Measurements from ENCODE around the gene NDUFB7.

NDUFB7 gene

GRCh38 chr19:14559916-14560775 is 11.7 kb downstream of the NDUFB7 start:
- TF ChIP-seq GATA3 (IDR thresholded peaks at IDR 0.05; ENCODE audit: low read depth, low read length) (no peak), GATA2 (IDR thresholded peaks at IDR 0.05; ENCODE audit: low read depth, low read length) (no peak)

- no peak for TF ChIP-seq GATA2 (IDR thresholded peaks at IDR 0.05; ENCODE audit: low read depth, low read length)
- no peak for TF ChIP-seq GATA3 (IDR thresholded peaks at IDR 0.05; ENCODE audit: low read depth, low read length)
Observed at GRCh38 chr19:14558370-14559066, 13.3 kb downstream of the NDUFB7 start.

- TF ChIP-seq GATA3 (IDR thresholded peaks at IDR 0.05; ENCODE audit: low read depth, low read length) (no peak), GATA2 (IDR thresholded peaks at IDR 0.05; ENCODE audit: low read depth, low read length) (no peak)
Observed at GRCh38 chr19:14556662-14557188, 15.1 kb downstream of the NDUFB7 start.

DNA sequence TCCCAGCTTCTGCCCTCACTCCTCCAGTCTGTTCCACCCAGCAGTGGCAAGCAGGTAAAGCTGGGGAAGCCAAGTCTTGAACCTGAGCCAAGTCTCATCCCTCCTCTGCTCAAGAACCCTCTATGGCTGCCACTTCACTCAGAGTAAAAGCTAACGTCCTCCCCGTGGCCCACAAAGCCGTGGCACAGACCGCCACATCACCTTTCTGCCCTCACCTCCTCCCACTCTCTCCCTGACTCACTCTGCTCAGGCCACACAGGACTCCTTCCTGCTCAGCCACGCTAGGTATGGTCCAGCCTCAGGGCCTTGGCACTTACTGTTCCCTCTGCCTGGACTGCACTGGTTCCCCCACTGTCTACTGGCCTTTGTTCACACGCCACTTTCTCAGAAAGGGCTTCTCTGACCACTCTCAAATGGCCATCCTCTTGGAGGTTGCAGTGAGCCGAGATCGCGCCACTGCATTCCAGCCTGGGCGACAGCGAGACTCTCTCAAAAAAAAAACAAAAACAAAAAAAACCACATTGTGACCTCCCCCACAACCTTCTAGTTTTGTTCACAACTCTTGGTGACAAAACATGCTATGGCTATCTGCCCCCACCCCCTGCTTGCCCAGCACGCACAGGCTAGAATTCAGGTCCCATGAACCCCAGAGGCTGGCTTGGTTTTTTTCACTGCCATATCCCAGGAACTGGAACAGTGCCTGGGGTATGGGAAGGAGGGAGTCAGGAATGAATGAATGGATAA is 15.8 kb downstream of the NDUFB7 start:
- TF ChIP-seq GATA2 (IDR thresholded peaks at IDR 0.05; ENCODE audit: low read depth, low read length), result no peak
- TF ChIP-seq GATA3 (IDR thresholded peaks at IDR 0.05; ENCODE audit: low read depth, low read length), result no peak

GRCh38 chr19:14554382-14554812 is 17.5 kb downstream of the NDUFB7 start:
- TF ChIP-seq GATA2 (IDR thresholded peaks at IDR 0.05; ENCODE audit: low read depth, low read length), result no peak
- TF ChIP-seq GATA3 (IDR thresholded peaks at IDR 0.05; ENCODE audit: low read depth, low read length), result no peak

DNA sequence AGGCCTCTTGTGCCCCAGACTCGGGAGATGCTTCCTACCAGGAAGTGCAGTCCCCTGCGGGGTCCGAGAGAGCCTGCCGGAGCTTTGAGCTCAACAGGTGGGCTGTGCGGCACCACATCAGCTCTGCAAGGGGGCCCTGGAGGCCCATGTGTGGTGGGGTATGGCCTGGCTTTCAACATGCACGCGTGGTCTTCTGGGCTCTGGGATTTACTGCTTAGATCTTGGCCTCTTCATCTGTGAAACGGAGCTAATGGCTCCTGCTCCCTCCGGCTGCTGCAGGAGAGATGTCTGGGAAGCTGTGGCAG is 18.0 kb downstream of the NDUFB7 start:
- TF ChIP-seq GATA2 (IDR thresholded peaks at IDR 0.05; ENCODE audit: low read depth, low read length) (no peak), GATA3 (IDR thresholded peaks at IDR 0.05; ENCODE audit: low read depth, low read length) (no peak)

DNA sequence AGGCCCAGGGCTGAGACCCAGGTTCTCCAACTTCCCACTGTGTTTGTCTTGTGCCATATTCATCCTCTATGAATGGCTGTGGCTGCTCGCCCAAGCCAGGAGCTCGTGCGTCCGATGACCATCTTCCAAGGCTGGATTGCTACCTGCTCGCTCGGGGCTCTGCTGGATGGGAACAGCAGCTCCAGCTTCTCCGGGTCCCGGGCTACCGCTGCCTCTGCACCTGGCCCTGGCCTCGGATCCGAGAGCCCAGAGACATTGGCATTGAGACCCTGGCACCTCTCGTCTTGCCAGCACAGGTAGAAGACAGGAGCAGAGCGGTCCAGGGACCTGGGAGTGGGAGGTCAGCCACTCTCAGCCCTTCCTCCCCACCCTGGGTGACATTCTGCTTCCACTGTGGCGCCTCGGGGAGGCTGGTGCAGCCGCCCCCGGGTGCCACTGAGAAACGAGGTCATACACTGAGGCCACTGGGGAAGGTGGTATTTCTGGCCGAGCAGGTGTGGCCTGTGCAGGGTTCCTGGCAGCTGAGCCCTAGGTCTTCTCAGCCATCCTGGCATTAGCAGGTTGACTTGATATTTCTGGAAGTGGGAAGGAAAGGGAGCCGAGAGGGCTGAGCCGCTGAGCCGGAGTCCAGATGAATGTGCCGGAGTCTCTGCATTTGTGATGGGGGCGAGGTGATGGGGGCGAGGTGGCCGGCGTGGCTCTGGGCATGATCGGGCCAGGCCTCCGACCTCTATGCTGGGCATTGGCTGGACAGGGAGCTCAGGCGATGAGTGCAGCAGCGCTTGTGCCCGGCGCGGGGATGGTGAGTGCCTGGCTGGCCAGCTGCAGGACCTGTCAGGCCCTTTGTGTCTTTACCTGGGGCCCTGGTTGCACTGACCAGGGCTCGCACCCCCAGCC is 18.6 kb downstream of the NDUFB7 start:
- no peak for TF ChIP-seq GATA2 (IDR thresholded peaks at IDR 0.05; ENCODE audit: low read depth, low read length)
- TF ChIP-seq GATA3 (IDR thresholded peaks at IDR 0.05; ENCODE audit: low read depth, low read length), result no peak

DNA sequence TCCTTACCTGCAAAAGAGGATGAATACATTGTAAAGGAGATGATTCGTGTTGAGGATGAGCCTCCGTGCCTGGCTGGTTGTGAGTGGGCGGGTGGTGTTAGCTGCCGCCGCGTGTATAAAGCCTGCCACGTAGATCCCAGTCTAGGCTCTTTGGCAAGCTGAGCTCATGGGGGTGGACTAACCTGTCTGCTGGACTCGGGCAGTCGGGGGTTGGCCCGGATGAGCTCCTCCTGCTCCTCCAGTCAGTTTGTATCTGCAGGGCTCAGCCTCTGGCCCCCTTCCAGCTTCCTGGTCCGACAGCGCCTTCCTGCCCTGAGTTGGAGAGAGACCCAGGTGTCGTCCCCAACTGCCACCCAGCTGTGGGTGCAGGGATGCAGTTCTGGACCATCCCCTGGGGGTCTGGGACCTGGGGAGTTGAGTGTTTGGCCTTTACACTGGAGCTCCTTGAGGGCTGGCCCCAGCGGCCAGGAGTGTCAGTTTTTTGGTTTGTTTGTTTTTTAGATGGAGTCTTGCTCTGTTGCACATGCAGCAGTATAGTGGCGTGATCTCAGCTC is 21.6 kb downstream of the NDUFB7 start:
- no peak for TF ChIP-seq GATA3 (IDR thresholded peaks at IDR 0.05; ENCODE audit: low read depth, low read length)
- no peak for TF ChIP-seq GATA2 (IDR thresholded peaks at IDR 0.05; ENCODE audit: low read depth, low read length)

DNA sequence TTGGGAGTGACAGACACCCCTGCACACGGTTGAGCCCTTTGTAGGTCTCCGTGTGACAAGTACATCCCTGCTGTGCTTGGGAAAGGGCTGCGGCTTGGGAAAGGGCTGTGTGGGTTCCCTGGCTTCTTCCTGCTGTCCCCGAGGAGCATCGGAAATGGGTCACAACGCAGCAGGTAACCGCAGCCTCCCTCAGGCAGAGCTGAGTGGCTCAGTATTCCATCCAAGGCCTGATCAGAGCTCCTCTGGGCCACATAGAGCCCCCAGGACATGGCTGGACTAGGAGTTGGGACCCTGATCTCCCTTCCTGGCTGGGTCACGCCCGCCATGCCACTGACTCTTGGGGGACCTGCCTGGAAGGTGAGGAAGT is 26.2 kb downstream of the NDUFB7 start:
- no peak for TF ChIP-seq GATA3 (IDR thresholded peaks at IDR 0.05; ENCODE audit: low read depth, low read length)
- no peak for TF ChIP-seq GATA2 (IDR thresholded peaks at IDR 0.05; ENCODE audit: low read depth, low read length)

- TF ChIP-seq GATA2 (IDR thresholded peaks at IDR 0.05; ENCODE audit: low read depth, low read length) (no peak), GATA3 (IDR thresholded peaks at IDR 0.05; ENCODE audit: low read depth, low read length) (no peak)
Observed at GRCh38 chr19:14544977-14545715, 26.7 kb downstream of the NDUFB7 start.

DNA sequence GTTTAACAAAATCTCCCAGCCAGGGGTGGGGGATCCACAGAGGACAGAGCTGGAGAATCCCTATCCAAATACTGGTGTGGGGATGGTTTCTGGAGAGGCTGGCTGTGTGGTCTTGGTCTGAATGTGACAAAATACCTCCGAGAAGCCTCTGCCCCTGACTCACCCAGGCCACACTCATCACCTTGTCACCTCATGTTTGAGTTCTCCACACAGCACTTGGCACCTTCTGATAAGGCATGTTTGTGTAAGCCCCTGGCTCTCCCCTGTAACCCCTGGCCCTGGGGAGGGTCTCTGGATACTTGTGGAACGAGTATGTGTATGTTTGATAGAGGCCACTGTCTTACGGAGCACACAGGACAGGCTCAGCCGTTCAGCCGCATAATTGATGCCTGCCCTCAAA is 27.8 kb downstream of the NDUFB7 start:
- TF ChIP-seq GATA2 (IDR thresholded peaks at IDR 0.05; ENCODE audit: low read depth, low read length) (no peak), GATA3 (IDR thresholded peaks at IDR 0.05; ENCODE audit: low read depth, low read length) (no peak)

DNA sequence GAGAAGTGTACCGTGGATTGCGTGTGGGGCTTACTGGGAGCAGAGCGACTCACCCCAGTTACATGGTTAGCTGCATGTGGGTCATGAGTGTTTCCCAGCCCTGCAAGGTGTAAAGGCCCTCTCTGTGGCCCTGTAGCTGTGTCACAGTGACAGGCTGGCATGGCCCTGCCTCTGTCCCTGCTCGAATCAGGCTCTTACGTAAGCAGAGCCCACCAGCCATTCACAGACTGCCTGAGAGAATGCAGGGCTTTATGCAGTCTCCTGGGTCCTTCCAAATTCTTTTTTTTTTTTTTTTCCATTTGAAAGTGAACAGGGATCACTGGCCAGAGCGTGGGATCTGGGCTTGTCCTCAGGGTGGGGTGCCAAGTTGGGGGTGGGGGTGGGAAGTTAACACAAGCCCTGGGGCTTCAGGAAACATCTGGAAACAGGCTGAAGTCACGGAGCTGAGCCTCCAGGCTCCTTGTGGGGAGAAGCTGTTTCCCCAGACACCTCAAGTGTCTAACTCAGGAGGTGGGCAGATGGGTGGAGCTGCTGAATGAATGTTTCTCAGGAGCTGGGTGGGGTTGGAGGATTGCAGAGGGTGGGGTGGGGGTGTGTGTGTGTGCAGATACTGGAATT is 29.0 kb downstream of the NDUFB7 start:
- TF ChIP-seq GATA2 (IDR thresholded peaks at IDR 0.05; ENCODE audit: low read depth, low read length) (no peak), GATA3 (IDR thresholded peaks at IDR 0.05; ENCODE audit: low read depth, low read length) (no peak)

All from SH-SY5Y (cell line).